ENCODE results near the gene RGN.
"Not testable (repeated sequence)": the region's sequence is repeated elsewhere in the genome, so short reads cannot be mapped to it uniquely, and the experiment has no call there.

The RGN gene

DNA sequence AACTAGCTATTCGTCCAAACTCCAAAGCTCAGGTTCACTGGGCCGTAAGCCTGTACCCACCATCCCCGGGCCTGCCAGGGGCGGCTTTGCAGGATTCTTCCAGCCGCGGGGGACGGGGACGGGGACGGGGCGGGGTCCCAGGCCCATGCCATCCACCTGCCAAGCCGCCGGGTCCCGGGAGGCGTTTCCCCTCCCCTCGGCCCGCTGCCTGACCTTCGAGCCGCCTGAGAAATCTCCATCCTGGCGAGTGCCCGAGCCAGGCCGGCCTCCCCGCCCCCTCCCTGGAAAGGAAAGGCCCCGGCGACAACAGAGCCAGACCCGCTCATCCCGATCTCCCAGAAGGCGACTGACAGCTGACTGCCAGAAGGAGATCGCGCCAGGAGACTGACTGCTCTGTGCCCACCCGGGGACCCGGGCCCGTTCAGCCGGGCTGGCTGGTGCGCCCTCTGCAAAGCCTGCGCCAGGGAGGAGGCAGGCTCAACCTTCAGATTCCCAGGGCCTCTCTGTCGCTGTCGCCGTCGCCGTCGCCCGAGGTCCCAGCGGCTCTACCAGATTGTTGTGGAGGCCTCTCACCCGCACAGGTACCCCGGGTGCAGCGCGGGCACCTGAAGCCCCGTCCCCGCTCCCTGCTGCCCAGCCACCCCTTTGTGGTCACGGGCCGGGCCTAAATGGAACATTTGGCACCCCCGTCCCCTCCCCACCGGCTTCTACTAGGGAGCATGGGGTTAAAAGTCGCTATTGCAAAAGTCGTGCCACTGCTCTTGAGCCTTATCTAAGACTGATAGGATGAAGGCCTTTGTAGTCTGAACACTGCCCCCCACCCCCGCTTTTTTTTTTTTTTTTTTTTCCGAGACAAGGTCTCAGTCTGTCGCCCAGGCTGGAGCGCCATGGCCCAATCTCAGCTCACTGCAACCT lies at the start of gene RGN:
TSS of gene RGN (plus strand) at position 315 of the 915 bp plus-strand sequence. CDS start 2,702 bp downstream, outside the sequence.
- no peak for FAIRE-seq

DNA sequence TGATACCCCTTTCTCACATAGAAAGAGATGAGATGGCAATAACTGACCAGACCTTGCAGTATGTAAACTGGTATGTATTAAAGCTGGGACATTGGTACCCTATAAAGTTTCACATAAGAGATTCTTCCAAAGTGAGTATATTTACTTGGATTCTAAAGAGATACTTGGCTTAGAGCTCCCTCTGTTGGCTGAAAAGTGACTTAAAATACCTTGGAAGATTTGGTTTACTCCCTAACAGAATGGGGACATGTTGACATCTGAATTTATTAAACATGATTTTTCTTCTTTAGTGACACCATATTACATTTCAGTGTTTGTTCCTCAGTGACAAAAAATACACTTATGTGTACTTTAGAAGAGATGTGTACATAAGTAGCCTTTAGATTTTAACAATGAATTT lies 47.9 kb upstream of the RGN start:
- peak; percentile 96 for FAIRE-seq

GRCh38 chrX:47047989-47048388 lies 30.3 kb upstream of the RGN start:
- no peak for FAIRE-seq

DNA sequence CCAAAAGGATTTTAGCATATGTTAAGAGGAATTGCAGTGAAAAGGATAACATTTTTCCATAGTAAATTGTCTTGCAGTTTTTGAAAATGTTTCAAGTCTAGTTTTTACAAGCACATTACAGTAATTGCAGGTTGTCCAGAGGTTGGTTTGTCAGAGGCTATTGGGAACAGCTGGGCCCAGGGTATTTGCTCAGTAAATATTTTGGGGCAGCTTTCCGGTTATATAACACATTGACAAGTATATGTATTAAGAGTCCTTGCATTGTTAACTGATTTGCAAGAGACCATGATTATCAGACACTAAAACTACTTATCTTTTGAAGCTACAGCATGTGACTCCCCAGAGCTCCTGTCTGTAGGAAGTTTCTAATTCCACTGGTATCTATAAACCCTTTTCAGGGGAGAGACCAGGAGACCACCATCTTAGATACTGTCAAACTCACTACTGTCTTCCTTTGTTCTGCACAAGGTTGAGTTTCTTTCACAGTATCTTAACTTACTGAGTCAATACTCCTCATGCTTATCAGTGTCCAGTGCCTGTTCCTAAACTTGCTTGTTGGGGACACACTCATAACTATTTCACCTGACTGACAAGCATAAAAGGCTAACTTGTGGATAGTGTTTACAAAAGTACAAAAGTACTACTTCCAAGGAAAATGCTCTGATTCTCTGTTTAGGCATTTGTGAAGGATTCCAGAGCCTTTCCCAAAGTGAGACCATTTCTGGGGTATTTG lies 18.9 kb upstream of the RGN start:
- FAIRE-seq = no peak

- FAIRE-seq = no peak
Observed at GRCh38 chrX:47060708-47061107, 17.5 kb upstream of the RGN start.

DNA sequence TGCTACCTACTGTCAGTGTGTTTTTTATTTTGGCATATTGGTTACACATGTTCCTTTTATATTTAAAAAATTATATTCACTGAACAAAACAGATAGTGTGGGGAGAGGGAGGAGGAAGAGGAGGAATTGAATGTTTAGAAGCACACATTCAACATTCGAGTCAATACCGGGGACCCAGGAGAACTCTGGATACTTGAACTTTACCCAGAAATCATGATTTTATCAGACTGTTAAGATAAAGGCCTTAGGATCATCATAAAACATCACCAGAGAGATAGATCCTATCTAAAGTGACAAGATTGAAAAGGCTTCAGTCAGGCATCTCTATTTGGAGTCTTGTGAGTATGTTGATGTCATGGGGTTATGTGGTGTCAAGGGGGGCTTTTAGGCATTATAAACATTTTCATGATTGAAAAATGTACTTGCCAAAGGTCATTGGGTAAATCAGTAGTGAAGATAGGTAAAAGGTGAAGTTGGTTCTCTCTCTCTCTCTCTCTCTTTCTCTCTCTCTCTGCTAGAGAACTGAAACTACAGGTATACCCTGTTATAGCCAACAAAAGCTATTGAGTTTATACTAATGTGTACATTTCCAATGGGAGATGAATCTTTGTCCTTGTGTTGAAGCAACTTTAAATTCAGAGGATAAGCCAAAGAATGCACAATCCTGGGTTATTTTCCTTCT lies 16.9 kb upstream of the RGN start:
- no peak for FAIRE-seq

DNA sequence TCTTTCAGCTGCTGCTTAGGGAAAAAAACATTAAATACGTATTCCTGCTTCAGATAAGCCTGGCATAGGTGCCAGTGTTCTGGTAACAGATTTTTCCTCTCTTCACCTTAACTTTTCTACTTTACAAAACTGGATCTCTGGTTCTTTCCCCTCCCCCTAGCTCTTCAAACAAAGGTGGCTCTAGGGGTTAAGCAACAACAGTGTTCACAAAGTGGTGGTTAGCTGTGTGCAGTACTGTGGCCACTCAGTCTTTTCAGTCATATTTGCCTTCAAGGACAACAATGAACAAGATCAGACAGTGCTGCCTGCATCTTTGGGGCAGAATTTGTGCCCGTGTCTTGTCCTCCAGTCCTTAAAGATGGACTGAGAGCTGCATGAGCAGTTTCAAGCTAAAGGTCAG lies 15.1 kb upstream of the RGN start:
- FAIRE-seq = no peak

- FAIRE-seq = no peak
Observed at GRCh38 chrX:47068214-47068613, 10.0 kb upstream of the RGN start.

GRCh38 chrX:47068720-47069119 lies 9.5 kb upstream of the RGN start:
- no peak for FAIRE-seq

- no peak for FAIRE-seq
Observed at GRCh38 chrX:47080215-47080914, 2.1 kb downstream of the RGN start.

DNA sequence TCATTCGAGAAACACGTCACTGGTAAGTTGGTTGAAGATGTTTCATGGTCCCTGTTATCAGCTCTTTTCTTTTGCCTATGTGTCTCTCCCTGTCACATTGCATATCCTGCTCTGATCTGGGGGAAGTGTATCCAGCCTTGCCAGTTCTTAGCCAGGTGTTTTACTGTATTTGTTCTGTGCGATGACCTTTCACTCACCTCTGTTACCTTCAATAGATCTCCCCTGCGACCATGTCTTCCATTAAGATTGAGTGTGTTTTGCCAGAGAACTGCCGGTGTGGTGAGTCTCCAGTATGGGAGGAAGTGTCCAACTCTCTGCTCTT lies 2.6 kb downstream of the RGN start:
- no peak for FAIRE-seq

GRCh38 chrX:47091149-47091775 lies 13.0 kb downstream of the RGN start:
- FAIRE-seq = peak; percentile 70

- peak; percentile 98 for FAIRE-seq
Observed at GRCh38 chrX:47093248-47093647, 15.0 kb downstream of the RGN start.

DNA sequence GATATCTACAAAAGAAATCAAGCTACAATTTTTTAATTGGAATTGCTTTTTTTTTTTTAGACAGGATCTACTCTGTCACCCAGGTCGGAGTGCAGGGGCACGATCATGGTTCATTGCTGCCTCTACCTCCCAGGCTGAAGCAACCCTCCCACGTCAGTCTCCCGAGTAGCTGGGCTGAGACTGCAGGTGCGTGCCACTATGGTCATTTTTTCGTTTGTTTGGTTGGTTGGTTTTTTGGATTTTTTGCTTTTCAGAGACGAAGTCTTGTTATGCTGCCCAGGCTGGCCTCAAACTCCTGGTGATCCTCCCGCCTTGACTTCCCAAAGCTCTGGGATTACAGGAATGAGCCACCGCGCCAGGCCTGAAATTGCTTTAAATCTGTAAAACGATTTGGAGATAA lies 15.6 kb downstream of the RGN start:
- no peak for FAIRE-seq

DNA sequence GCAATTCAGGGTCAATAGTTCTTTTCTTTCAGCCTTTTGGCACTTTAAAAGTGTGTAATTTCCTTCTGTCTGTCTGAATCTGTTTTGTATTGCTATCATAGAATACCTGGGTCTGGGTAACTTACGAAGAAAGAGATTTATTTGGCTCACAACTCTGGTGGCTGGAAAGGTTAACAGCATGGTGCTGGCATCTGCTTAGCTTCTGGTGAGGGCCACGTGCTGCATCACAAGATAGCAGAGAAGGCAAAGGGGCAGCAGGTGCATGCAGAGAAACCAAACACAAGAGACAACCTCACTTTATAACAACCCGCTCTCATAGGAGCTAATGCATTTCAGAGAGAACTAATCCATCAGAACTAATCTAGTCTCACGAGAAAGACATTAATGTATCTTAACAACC lies 18.8 kb downstream of the RGN start:
- no peak for FAIRE-seq

DNA sequence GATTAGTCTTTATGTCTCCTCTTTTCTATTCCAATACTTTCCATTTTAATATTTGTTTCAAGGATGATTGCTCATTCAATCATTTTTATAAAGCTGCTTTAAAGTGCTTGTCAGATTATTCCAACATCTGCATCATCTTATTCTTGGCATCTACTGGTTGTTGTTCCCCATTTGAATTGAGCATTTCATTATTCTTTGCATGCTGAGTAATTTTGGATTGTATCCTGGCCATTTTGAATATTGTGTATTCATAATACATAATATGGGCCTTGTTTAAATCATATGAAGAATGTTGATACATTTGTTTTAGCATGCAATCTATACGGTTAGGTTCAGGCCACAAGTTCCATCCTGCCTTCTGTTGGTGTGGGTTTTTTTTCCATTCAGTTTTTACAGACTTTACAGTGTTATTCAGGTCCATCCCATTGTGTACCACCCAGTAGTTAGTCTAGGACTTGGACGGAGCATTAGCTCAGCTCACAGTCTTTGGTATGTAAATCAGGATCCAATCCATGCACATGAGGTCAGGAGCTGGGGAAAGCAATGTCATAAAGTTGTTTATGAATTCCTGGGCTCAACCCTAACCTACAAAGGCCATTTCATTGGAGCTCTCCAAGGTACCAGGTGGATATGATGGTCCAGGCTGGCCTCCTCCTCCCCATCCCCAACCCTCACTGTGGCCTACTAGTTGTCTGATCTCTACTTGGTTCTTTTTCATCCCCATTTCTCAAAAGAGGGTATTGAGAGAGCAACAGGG lies 20.3 kb downstream of the RGN start:
- FAIRE-seq = no peak

GRCh38 chrX:47101206-47101605 lies 23.0 kb downstream of the RGN start:
- no peak for FAIRE-seq

GRCh38 chrX:47110936-47111615 lies 32.8 kb downstream of the RGN start:
- FAIRE-seq = not testable (repeated sequence)

GRCh38 chrX:47112316-47112954 lies 34.2 kb downstream of the RGN start:
- no peak for FAIRE-seq

DNA sequence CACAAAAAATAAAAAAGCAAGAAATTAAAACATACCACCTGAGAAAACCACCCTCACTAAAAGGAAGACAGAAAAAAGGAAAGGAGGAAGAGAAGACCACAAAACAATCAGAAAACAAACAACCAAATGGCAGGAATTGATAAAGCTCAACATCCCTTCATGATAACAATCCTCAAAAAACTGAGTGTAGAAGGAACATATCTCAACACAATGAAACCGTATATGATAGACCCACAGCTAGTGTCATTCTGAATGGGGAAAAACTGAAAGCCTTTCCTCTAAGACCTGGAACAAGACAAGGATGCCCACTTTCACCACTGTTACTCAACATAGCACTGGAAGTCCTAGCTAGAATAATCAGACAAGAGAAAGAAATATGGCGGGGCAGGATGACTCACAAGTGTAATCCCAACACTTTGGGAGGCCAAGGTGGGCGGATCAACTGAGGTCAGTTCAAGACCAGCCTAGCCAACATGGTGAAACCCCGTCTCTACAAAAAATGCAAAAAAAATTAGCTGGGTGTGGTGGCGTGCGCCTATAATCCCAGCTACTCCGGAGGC lies 38.4 kb downstream of the RGN start:
- FAIRE-seq = not testable (repeated sequence)

Data from G401.6 (cell line).